GM21423 (cell line): Measurements from ENCODE around the gene DAPK3.
"Not testable (repeated sequence)": the region's sequence is repeated elsewhere in the genome, so short reads cannot be mapped to it uniquely, and the experiment has no call there.

Experiments used
- ATAC-seq: cut with Tn5 transposase; IDR thresholded peaks from one replicate; pipeline ENCODE4 v1.9.1; 2021; ENCODE audit warnings: mild to moderate bottlenecking, moderate library complexity; ENCODE audit not compliant: unreplicated experiment

DAPK3 gene

DNA sequence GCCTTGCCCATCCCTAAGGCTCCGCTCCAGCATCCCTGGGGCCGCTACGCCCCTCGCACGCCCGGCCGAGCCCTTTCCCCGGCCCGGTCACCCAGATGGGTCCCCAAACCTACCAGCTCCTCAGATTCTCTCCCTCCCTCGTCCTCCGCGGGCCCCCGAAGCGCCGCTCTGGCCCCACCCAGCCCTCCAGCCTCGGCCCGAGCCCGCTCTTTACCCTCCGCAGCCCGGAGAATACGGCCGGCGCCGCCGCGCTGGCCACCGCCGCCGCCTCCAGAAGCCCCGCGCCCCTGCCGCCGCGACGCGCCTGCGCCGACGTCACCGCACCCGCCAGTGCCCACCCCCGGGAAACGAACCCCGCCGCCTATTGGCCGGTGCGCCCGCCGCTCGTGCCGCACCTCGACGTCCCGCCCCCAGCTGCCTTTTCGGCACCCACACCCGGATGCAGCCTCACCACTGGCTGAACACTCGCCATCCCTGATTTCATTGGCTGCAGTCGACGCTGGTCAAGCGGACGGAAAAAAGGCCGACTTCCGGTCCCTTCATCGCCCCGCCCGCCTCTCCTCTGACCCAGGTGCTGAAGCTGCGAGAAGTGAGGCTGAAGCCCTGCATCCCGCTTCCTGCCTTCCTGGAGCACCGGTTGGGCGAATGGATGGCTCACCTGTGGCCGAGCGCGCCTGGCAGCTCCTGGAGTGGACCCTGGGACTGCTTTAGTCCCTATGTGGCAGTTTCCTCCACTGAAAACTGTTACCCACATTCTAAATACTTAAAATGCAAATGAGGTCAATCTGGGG is at the start of gene DAPK3:
TSS of gene DAPK3 (minus strand) at position 292 of the 791 bp plus-strand sequence. CDS start 1,364 bp downstream, outside the sequence.
- peak; percentile 91 for ATAC-seq

DNA sequence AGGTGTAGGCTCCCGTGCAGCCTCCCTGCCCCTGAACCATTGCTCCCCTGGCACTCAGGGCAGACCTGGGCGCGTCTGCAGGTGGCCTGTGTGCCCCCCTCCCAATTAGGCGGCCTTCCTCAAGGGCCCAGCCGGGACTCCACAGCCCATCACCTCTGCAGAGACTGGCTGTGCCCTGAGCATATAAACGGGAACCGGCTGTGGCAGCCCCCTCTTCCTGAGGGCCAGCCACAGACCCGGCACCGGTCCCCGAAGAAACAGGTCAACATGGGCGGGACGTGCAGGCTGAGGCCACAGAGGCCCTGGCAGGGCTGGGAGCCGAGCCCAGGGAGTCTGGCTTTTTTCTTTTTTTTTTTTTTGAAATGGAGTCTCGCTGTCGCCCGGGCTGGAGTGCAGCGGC is 48.7 kb upstream of the DAPK3 start:
- no peak for ATAC-seq

DNA sequence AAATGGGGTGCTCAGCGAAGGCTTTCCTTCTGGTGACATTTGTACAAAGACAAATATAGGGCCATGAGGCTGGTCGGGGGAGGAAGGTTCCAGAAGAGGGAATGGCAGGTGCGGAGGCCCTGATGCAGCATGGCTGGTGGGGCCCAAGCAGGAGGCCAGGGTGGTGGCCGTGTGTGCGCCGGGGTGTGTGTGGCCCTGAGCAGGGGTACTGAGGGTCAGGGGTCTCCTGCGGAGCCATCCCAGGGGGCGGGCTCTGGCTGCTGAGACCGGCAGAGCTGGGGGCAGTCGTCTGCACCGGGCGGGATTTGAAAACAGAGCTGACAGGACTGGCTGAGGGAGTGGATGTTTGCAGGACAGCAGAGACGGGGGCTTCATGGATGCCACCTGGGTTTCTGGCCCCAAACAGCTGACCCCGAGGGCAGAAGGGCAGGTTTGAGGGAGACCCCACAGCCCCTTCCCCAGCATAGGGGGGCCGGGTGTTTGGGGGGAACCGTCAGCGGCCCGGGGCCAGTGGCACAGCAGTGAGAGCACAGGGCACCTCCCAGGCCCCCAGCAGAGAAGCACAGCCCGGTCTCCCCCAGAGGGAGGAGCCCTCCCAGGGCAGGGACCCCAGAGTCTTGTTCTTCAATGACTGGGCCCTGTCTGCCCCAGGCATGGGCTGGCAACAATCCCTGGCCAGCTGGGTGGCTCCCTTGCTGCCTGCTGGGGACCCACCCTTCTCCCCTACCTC is 48.0 kb upstream of the DAPK3 start:
- ATAC-seq, result no peak

DNA sequence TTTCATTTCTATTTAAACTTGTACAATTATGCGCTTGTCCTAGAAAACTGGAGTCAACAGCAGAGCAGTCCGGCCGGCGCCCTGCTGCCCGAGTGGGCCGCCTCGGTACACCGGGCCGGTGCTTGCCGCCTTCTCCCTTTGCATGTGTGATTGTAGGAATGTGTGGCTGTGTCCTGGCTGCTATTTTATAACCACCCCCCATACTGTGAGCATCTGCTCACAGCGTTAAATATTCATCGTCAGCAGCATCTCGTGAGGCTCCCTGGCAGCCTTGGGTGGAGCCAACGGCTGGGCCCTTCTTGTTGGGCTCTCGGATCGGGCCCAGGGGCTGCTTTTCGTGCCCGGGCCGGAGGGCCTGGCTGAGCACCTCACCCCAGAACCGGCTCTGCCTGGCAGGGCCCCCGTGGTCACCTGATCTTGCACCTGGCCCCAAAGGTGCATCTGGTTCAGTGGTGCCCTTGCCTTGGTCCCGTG is 47.3 kb upstream of the DAPK3 start:
- no peak for ATAC-seq

DNA sequence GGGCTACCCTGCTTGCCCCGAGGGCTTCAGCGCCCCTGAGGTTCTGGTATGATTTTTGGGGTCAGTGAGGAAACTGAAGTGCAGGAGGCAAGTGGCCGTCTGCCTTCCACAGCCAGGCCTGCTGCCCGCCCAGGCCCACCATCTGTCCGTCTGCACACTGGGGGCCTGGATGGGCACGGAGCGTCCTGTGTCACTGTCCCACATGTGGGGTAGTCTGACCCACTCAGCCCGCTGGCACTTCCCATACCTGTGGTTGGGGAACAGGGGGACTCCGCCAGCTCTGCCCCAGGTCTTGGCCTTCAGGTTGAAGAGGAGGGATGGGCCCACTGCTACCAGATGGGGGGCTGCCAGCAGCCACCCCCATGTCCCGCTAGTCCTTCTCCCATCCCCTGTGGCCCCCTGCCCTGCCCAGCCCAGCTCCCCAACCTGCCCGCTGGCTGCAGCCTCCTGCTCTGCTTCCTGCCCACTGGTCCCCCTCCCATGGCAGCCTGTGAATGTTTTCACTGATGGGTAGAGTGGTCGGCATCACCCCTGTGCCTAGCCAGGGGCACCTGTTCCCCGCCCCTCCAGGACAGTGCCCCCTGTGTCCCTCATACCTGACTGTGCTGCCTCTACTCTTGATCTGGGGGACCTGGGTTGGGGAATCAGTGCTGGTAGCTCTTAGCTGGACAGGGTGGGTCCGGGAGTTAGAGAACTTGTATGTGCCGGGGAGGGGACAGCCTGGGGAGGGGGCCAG is 46.2 kb upstream of the DAPK3 start:
- ATAC-seq, result no peak

DNA sequence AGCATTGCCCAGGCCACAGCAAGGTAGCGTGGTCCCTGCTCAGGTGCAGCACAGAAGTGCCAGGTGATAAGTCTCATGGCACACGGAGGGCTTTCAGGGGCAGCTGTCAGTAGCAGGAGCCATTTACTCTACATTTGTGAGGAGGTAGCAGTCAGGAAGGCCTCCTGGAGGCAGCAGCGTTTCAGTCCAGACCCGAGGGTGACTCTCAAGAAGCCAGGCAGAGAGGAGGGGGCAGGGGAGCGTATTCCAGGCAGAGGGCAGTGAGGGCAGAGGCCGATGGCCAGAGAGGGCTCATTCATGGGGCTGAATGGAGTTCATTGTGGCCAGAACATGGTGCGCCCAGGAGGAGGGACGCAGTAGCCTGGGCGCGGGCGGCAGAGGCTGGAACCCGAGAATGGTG is 45.6 kb upstream of the DAPK3 start:
- ATAC-seq, result no peak

DNA sequence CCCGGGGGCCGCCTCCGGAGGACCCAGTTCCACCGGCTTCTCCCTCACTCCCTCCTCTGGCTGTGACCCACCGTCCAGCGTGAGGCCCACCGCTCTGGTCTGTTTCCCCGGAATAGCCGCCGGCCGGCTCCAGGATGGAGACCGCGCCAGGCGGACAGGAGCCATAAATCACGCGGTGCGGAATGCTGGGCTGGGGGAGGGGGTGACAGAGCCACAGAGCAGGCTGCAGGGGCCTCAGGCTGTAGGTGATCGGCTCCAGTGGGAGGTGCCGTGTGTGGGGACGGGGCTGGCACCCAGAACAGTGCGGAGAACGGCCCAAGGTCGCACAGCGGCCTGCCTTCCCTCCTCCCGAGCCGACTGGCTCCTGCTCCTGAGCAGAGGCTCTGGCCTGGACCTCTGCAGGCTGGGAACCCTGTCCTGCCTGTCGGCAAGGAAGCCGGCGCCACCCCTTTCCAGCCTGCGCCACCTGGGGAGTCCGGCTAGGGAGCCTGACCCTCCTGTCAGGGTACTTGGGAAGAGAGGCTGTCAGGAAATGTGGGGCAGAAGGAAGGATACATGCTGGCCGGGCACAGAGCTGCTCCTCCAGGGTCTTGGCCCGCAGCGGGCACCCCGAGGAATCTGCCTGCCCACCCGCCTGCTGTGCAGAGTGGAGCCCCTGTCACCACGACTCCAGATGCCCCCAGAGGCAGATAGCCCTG is 45.0 kb upstream of the DAPK3 start:
- ATAC-seq, result no peak

DNA sequence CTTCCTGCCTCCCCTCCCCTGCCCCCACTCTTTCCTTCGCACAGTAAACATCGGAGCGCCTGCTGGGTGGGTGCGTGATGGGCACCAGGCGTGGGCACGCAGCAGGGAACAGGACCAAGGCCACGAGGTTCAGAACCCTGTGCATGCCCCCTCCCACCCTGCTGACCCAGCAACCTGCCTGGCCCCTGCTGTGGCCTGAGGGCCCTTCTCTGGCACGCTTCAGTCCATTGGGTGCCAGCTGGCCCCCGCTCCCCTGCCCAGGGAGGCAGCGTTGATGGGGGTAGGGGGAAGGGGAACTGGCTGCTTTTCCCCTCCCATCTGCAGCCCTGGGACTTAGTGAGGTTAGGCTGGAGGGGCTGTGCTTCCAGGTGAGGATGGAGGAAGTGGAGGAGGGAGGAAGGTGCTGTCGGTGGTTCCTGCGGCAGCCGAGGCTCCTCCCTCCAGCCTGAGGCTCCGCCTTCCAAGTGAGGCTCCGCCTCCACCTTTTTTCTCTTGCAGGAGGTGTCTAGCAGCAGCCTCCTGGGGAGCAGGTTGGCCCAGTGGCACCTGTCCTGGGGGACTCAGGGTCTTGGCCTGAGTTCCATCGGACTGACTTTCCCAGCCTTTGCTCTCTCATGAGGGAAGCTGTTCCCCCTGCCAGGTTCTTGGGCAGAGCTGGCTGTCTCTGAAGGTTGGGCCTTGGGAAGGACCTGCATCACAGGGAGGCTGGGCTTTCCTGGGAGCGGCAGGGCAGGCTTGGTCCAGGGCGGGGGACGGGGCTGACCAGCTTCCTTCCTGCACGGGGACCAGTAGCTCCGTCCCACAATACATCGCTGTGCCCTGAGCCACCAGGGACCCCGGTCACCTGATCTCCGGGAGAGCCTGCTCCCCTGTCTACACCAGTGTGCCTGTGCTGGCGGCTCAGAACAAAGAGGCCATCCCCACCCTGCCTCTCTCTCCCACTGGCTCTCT is 43.9 kb upstream of the DAPK3 start:
- ATAC-seq, result no peak

DNA sequence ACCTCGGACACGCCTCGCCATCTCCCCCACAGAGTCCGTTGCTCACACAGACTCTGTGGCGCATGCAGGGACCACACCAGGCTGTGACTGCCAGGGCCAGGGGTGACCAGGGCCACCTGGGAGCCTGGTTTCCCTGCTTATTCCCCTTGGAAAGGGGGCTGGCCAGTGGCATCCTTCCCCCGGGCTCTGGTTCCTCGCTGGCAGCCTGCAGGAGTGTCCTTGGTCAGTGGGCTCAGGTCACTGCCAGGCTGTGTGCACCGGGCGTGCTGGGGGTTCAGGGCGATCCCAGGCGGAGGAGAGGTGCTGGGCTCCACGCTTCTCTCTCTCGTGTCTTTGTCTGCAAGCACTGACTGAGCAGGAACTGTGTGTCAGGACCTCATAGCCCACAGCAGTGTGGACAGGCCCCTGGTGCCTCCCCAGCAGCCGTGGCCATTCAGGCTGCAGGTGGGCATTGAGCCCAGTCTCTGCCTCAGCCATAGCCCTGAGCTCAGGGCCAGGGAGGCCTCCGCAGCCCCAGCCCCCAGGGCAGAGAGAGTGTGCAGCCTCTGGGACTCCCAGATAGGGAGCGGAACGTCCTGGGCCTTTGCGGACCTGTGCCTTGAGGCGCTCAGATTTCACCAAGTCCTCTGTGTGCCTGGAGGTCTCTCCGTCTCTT is 43.1 kb upstream of the DAPK3 start:
- no peak for ATAC-seq

DNA sequence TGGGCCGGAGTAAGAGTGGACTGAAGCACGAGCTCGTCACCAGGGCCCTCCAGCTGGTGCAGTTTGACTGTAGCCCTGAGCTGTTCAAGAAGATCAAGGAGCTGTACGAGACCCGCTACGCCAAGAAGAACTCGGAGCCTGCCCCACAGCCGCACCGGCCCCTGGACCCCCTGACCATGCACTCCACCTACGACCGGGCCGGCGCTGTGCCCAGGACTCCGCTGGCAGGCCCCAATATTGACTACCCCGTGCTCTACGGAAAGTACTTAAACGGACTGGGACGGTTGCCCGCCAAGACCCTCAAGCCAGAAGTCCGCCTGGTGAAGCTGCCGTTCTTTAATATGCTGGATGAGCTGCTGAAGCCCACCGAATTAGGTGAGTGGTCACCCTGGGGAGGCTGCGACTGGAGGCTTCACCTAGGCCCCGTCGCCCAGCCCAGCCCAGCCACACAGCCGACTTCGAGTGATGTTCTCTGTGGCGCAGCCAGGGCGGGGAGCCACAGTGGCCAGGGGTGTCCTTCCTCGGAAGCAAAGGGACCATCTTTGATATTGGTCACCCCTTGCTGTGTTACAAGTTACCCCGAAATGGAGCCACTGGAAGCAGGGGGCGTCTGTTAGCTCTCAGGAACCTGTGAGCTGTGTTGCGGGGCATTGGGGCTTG is 42.2 kb upstream of the DAPK3 start:
- ATAC-seq, result no peak

DNA sequence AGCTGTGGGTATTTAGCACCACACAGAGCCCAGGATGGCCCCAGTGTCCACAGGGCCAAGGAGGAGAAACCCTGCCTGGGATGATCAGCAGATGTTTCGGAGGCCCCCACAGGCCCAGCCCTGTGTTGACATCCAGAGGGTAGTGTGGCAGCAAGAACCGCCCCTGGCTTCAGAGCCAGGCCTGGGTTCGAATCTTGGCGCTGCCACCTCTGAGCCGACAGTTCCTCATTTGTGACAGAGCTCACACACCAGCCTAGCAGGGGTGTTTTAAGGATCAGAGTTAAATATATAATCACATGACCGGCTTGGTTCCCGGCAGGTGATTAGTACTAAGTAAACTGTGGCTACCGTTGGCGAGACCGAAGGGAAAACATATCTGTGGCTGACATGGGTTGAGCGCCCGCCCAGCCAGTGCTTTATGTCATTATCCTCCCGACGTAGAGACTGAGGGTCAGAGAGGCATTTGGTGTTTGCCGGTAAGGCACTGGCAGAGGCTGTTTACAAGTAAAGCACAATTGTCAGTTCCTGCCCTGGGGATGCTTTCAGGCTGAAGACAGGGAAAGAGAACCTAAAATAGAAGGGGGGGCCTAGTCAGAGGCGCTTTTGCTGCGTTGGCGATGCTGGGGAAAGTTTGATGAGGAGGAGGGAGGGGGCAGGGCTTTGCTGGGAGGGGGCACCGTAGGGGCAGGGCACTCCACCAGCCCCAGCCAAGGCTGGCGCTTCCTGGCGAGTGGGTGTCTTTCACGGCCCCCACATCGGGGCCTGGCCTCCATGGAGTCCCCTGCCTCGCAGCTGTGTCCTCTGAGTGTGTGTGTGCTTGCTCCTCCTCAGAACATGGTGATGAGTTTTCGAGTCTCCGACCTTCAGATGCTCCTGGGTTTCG is 41.4 kb upstream of the DAPK3 start:
- no peak for ATAC-seq

DNA sequence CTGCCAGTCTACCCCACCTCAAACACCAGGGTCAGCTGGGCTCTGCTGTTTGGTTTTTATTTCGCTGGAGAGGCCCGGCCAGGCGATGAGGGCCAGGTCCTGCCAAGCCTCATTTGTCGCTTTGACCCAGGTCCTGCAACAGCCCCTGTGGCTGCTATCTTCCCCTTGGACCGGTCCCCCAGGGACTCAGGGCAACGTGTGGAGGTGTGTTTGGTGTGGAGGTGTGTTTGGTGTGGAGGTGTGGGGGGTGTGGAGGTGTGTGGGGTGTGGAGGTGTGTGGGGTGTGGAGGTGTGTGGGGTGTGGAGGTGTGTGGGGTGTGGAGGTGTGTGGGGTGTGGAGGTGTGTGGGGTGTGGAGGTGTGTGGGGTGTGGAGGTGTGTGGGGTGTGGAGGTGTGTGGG is 40.5 kb upstream of the DAPK3 start:
- not testable (repeated sequence) for ATAC-seq

DNA sequence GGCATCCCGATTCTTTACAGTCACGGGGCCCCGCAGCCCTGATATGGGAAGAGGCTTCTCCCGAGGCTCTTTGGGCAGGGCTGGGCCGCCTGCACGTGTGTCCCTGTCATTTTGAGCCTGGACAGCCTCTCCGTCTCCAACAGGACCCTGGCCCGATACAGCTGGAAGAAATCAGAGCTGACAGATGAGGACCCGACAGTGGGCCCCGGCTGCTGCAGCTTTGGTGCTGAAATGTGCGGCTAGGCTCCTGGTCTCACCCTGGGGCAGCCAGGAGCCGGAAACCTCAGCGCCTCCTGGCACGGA is 39.9 kb upstream of the DAPK3 start:
- no peak for ATAC-seq

DNA sequence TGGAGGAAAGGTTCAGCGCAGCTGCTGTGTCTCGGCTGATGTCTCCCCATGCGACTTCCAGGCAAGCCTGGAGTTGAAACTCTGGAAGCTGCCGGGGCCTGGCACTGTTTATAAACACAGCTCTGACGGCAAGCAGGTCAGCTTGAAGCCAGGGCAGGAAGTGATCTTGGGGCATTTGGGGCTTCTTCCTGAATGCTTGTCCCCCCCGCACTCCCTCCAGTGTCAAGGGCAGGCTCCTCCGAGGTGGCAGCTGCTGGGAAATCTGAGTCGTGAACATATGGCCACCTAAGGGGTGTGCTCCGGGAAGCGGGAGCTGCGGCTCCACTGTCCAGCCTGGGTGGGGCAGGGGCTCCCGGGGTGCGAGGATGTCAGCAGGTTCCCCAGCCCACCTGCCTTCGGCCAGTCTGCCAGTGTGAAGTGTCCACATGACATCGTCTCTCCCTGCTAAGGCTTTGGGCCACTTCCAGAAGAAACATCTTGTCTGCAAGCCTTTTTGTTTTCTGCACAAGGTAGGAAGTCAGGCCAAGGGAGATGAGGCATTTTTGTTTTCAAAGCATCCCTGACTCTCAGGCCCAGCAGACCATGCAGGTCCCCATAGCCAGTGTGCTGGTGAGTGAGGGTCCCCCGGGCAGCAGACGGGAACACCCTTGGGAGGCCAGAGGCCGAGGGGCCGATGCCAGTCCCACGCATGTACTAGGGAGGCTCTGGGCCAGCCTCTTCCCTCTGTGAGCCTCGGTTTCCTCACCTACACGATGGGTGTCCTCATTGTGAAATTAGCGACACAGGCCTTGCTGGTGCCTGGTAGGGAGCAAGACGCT is 39.3 kb upstream of the DAPK3 start:
- ATAC-seq, result no peak

DNA sequence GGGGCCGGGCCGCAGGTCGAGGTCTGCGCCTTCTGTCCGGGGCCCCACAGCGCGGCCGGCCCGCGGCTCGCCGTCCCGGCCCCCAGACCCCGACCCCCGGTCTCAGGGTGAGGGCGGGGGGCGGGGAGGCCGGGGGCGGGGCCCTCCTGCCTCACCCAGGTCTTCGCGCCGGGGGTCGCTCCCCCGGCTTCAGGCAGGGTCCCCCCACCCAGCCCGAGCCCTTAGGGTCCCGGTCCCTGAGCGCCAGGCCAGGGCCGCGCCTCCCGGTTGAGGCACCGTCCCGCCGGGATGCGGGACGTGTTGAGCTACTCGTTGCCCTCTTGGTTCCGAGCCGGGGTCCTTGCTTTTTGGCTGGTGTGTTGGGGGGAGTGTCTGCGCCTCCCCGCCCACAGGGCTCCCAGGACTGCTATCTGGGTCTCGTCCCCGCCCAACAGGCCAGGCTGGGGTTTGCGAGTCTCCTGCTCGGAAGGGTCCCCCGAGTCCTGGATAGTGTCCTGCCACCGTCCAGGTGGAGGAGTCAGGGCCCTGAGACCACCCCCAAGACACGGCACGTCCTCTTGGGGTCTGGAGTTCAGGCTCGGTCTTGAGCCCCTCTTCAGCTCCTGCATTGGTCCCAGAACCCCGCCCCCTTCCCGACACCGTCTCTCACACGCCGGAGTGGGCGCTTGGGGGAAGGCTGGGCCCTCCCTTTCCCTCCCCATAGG is 37.1 kb upstream of the DAPK3 start:
- ATAC-seq, result peak; percentile 8

DNA sequence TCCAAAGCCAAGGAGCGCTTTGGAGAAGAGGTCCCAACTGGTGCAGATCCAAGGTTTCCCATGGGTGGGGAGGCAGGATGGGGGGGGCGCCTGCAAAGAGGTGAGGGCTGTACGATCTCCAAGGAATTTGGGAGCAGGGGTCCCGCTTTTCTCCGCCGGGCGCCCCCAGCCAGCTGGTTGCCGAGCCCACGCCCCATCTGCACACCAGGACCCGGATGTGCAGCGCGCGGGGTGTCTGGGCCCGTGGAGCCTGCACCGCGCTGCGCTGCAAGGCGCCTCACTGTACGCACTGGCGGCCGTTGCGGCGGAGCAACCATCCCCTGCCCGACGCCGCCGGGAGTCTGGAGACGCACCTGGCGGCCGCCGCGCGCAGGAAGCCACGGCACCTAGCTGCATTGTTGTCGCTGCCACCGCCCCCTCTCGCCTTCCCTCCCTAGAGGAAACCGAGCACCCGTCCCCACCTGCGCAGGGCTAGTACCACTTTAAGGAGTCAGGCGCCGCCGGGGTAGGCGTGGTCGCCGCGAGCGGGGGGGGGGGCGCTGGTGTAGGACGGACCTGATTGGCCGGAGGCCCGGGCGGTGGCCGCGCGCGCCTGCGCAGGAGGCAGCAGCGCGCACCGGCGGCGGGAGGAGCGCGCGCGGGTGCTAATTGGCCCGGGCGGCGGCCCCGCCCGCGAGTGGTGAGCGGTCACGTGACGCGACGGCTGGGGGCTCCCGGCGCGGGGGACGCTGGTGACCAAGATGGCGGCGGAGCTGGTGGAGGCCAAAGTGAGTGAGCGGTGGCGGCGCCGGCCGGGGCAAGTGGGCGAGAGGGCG is 36.3 kb upstream of the DAPK3 start, which contains the start of gene PIAS4:
TSS of gene PIAS4 (plus strand) at position 716 of the 815 bp plus-strand sequence. CDS start at position 741, 25 bp downstream.
- peak; percentile 83 for ATAC-seq
